Measurements from ENCODE around the gene GLRA1. TPM values are rescaled to one million over a fixed set of nuclear protein-coding genes. Genes with fewer than 3 reads are reported as not detected.
"Not testable (repeated sequence)": the region's sequence is repeated elsewhere in the genome, so short reads cannot be mapped to it uniquely, and the experiment has no call there.

GLRA1 gene
- total RNA-seq, 1 donor from 2014 or later = not detected

- no peak for DNase-seq (ENCODE audit: low read depth in 2 of 2)
Observed at GRCh38 chr5:151917904-151918303, 6.7 kb downstream of the GLRA1 start.

- no peak for DNase-seq (ENCODE audit: low read depth in 2 of 2)
Observed at GRCh38 chr5:151913425-151913824, 11.2 kb downstream of the GLRA1 start.

DNA sequence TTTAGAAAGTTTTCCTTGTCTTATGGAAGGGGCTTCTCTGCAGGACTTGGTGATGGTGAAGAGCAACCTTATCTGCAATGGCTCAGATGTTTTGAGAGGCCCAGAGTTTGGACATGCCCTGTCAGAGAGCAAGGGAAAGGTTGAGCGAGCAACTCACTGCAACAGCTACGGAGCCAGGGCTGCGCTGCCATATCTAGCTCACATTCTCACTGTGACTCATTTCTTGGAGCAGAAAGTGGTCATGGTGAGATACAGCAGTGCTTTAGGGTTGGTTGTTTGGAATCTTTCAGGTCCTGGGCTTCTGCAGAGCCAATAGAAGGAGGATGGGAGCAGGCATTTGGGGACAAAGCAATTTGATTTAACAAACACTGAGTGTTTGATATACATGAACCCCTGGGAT is 12.3 kb downstream of the GLRA1 start:
- DNase-seq (ENCODE audit: low read depth in 2 of 2) = no peak

DNA sequence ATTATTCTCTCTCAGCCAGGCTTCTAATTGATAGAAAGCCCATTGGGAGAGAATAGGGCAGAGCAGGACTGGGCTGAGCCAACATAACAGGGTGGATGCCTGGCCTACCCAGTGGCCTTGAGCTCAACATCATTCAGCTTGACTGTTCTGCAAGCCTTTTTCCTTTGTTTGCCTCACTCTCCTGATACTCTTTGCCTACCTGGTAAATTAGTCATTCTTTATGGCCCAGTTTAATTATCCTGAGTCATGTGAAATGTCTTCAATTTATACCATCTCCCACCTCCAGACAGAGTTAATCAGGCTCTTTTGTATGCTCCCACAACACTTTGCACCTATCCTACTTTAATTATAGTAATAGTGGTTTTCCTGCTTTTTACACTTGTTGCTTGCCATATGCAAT is 13.6 kb downstream of the GLRA1 start:
- DNase-seq (ENCODE audit: low read depth in 2 of 2) = no peak

DNA sequence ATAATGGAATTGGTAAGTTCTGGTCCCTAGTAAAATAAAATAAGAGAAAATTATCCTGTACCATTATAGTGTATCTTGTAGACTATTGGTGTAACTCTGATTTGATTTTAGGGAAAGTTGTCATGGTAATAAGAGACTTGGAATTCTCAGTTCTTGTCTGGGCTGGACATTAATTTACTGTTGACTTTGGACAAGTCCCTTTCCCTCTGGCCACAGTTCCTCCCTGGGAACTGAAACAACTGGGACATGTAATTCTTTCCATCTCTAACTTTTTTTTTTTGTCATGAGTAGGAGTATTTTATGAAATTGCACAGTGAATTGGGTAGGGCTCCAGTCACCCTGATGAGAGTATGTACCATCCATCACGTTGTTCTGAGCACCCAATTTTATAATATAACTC is 15.0 kb downstream of the GLRA1 start:
- DNase-seq (ENCODE audit: low read depth in 2 of 2) = no peak

DNA sequence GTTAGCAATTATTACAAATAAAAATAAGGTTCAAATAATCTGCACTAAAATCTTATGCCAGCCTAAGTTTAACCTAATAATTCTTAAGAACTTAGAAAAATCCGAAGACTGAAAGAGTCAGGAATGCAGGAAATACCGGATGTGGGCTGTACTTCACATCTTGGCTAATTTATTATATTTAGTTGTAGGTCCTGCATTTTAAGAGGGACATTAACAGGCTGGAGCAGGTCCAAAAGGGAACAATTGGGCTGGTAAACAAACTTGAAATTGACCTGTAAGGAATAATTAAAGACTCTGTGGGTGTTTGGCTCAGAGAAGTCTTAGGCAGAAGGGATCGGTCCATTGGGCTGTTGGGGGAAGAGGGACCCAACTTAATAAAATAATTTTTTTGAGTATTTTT is 18.4 kb downstream of the GLRA1 start:
- DNase-seq (ENCODE audit: low read depth in 2 of 2) = no peak

DNA sequence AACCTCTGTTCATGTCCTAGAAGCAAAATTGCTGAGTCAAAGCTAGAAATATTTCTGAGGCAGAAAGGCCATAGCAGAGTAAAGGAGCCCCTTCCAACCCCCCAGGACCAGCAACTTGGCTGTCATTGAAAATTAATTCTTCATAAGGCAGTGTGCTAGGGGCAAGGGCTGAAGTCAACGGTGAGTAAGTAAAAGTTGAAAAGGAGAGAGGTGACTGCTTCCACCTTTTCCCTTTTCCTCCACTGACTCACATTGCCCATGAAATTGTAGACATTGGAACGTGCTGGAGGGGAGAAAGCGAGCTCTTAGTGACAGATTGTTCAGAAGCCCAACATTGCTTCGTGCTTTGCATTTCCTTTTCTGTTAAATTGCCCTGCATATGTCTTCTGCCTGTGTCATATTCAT is 19.1 kb downstream of the GLRA1 start:
- no peak for DNase-seq (ENCODE audit: low read depth in 2 of 2)

DNA sequence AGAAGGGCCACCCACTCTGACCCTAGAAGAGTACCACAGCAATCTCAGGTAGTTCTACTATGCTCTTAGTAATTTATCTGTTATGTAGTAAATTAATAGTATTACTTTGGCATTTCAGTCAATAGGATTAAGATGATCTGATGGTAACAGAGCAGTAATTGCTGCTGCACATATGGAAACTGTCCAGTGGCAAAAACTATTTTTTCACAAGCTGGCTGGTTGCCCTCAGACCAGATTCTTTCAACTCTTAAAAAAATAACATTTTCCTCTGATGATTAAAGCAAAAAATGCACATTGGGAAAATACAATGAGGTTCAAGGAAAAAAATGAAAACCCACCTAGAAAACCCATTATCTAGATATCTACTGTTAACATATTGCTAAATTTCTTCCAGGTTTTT is 19.7 kb downstream of the GLRA1 start:
- no peak for DNase-seq (ENCODE audit: low read depth in 2 of 2)

DNA sequence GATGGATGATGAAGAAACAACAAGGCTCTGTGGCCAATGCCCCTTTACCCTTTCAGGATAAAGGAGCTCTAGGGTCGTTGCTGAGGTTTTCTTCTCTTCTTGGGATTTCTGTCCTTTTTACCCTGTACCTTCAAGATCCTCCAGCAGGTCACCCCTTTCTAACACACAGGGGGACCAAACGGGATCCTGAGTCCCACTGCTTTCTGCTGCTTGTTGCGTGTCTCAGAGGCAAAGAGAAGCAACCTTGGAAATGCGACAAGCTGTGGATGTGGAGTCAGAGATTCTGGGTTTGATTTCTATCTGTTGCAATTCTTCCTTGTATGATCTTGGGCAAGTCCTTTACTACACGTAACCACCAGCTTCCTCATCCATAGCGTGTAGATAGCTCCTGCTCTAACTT is 20.5 kb downstream of the GLRA1 start:
- DNase-seq (ENCODE audit: low read depth in 2 of 2) = no peak

DNA sequence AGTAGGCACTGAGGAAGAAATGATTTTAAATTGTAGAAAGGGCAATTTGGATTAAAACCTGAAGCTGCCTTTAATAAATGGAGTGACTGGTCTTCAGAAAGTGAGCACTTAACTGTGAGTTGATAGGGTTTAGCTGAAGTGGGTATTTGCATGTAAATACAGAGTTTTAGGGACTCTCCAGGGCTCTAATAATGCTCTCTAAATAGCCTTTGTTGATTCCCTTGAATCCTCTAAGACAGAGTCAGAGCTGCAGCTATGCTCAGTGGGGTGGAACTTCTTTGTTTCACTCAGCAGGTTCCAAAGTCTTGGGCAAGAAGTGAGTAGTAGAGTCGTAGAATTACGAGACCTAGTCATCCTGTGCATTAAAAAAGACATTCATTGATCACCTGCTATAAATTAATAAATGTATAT is 21.4 kb downstream of the GLRA1 start:
- no peak for DNase-seq (ENCODE audit: low read depth in 2 of 2)

DNA sequence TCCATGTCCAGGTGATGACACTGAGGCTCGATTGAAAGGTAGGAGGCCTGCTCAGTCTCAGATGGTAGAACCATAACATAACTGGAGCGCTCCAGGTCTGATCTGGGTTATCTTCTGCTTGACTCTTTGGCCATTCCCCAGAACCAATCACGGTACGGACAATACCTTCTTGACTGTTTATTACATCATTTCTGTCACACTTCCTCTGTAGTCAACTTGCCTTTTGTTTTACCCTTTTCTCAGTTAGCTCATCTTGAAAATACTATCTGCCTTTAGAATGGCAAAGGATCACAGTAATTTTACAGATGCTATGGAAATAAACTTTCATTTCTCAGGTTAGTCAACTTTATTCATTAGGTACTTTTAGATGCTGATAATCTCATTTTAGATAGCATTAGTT is 22.4 kb downstream of the GLRA1 start:
- no peak for DNase-seq (ENCODE audit: low read depth in 2 of 2)

GRCh38 chr5:151901611-151902010 is 23.0 kb downstream of the GLRA1 start:
- no peak for DNase-seq (ENCODE audit: low read depth in 2 of 2)

DNA sequence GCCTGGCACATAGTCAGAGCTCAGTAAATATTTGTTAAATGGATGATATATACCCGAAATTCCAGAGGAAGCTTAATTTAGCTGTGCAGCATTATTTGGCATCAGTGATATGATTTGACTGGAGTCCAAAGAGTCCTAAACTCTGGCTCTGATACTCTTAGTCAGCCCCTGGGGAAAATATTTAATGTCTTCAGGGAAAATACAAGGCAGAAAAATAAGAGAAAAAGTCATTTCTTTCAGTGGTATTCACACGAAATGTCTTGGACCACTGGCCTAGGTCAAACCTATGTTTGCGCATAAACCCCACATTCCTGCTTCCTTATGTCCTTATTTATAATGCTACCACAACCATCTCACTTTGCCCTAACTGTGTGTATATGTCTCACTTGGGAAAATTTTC is 23.8 kb downstream of the GLRA1 start:
- no peak for DNase-seq (ENCODE audit: low read depth in 2 of 2)

GRCh38 chr5:151899399-151899798 is 25.3 kb downstream of the GLRA1 start:
- no peak for DNase-seq (ENCODE audit: low read depth in 2 of 2)

GRCh38 chr5:151897896-151898295 is 26.8 kb downstream of the GLRA1 start:
- no peak for DNase-seq (ENCODE audit: low read depth in 2 of 2)

DNA sequence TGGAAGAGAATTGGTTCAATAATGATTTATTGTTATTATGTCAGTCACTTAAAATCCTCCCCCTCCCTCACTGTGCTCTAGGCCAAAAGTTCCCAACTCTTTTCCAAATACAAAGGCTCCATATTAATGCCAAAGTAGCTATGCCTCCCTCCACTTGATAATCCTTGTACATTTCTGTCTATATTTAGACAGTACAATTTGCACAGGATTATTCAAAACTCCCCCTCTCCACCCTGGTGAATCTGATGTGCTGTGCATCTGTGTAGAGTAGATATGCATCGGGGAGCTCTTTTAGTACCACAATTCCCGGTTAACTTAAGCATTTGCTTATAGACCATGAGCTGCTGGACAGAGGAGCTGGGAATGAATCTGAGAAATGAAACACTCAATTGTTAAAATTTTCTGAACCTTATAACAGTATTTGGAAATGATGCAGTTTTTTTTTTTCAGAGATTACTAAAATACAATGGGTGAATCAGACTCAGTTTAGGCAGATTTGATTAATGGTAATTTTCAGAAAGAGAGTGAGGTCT is 27.6 kb downstream of the GLRA1 start:
- DNase-seq (ENCODE audit: low read depth in 2 of 2) = no peak

- peak in 1 of 2 donors; percentile 4 for DNase-seq (ENCODE audit: low read depth in 2 of 2)
Observed at GRCh38 chr5:151896031-151896691, 28.5 kb downstream of the GLRA1 start.

- DNase-seq (ENCODE audit: low read depth in 2 of 2) = no peak
Observed at GRCh38 chr5:151895660-151896030, 29.0 kb downstream of the GLRA1 start.

DNA sequence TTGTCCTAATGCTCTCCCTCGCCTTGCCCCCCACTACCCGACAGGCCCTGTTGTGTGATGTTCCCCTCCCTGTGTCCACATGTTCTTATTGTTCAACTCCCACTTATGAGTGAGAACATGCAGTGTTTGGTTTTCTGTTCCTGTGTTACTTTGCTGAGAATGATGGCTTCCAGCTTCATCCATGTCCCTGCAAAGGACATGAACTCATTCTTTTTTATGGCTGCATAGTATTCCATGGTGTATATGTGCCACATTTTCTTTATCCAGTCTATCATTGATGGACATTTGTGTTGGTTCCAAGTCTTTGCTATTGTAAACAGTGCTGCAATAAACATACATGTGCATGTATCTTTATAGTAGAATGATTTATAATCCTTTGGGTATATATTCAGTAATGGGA is 31.2 kb downstream of the GLRA1 start:
- DNase-seq (ENCODE audit: low read depth in 2 of 2) = not testable (repeated sequence)

DNA sequence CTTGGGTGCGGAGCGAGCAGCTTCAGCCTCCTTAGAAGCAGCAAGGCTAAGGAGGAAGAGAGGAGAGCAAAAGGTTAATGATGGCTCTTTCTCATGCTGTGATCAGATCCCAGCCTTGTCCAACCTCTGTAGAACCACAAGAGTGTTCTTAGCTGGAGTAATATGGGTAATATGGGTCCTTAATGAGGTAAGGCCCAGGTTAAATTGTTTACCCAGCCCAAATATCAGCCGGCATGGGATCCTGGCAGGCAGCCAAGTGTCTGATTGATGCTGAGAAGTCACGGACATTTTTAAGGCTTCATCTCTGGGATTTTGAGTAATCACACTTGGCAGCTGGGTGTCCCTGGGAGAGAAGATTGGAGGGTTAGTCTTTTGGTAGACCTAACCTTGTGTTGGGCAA is 32.3 kb downstream of the GLRA1 start:
- DNase-seq (ENCODE audit: low read depth in 2 of 2) = no peak

GRCh38 chr5:151890299-151890698 is 34.4 kb downstream of the GLRA1 start:
- no peak for DNase-seq (ENCODE audit: low read depth in 2 of 2)

DNA sequence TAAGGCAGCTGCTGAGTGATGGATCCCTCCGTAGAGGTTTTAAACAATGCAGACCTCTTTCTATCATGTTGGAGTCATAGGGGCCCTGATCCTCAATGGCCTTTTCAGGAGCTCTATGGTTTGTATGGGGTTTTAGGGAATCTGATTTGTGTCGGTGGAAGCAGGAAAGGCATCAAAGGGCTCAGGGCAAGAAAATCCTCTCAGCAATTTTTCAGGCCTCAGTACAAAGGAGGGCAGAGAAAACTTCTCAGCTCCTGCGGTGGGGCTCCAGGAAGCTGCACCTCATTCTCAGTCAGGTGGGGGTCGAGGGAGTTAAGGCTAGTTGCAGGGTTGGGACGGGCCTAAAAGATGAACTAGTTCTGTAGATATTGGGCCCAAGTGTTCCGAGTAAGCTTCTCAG is 35.0 kb downstream of the GLRA1 start:
- DNase-seq (ENCODE audit: low read depth in 2 of 2) = no peak

GRCh38 chr5:151886546-151887275 is 37.9 kb downstream of the GLRA1 start:
- no peak for DNase-seq (ENCODE audit: low read depth in 2 of 2)
